ENCODE measurements around the gene MACROD1. TPM values are rescaled to one million over a fixed set of nuclear protein-coding genes. Genes with fewer than 3 reads are reported as not detected.

The MACROD1 gene
- total RNA-seq, 1 experiment from 2014 or later = 36.9 TPM

- TF ChIP-seq, protein P1, sequence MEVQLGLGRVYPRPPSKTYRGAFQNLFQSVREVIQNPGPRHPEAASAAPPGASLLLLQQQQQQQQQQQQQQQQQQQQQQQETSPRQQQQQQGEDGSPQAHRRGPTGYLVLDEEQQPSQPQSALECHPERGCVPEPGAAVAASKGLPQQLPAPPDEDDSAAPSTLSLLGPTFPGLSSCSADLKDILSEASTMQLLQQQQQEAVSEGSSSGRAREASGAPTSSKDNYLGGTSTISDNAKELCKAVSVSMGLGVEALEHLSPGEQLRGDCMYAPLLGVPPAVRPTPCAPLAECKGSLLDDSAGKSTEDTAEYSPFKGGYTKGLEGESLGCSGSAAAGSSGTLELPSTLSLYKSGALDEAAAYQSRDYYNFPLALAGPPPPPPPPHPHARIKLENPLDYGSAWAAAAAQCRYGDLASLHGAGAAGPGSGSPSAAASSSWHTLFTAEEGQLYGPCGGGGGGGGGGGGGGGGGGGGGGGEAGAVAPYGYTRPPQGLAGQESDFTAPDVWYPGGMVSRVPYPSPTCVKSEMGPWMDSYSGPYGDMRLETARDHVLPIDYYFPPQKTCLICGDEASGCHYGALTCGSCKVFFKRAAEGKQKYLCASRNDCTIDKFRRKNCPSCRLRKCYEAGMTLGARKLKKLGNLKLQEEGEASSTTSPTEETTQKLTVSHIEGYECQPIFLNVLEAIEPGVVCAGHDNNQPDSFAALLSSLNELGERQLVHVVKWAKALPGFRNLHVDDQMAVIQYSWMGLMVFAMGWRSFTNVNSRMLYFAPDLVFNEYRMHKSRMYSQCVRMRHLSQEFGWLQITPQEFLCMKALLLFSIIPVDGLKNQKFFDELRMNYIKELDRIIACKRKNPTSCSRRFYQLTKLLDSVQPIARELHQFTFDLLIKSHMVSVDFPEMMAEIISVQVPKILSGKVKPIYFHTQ (CRISPR knock-in tag; IDR thresholded peaks at IDR 0.05) = no peak
- TF ChIP-seq HMGA2 (CRISPR knock-in tag; IDR thresholded peaks at IDR 0.05) (no peak), ZNF281 (CRISPR knock-in tag; IDR thresholded peaks at IDR 0.05) (no peak), NR1H2 (CRISPR knock-in tag; IDR thresholded peaks at IDR 0.05) (no peak), MYBL2 (CRISPR knock-in tag; IDR thresholded peaks at IDR 0.05) (no peak), ETV6 (CRISPR knock-in tag; IDR thresholded peaks at IDR 0.05) (no peak), ZNF138 (CRISPR knock-in tag; conservative IDR thresholded peaks at IDR 0.05) (no peak), CREB1 (CRISPR knock-in tag; IDR thresholded peaks at IDR 0.05) (no peak)
- TF ChIP-seq, protein P2, sequence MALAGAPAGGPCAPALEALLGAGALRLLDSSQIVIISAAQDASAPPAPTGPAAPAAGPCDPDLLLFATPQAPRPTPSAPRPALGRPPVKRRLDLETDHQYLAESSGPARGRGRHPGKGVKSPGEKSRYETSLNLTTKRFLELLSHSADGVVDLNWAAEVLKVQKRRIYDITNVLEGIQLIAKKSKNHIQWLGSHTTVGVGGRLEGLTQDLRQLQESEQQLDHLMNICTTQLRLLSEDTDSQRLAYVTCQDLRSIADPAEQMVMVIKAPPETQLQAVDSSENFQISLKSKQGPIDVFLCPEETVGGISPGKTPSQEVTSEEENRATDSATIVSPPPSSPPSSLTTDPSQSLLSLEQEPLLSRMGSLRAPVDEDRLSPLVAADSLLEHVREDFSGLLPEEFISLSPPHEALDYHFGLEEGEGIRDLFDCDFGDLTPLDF (CRISPR knock-in tag; IDR thresholded peaks at IDR 0.05) = no peak
- TF ChIP-seq, protein P3, sequence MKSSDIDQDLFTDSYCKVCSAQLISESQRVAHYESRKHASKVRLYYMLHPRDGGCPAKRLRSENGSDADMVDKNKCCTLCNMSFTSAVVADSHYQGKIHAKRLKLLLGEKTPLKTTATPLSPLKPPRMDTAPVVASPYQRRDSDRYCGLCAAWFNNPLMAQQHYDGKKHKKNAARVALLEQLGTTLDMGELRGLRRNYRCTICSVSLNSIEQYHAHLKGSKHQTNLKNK (CRISPR knock-in tag; IDR thresholded peaks at IDR 0.05) = no peak
These were observed 58.6 kb downstream of the MACROD1 start (continued) for GRCh38 chr11:64107303-64107702.

DNA sequence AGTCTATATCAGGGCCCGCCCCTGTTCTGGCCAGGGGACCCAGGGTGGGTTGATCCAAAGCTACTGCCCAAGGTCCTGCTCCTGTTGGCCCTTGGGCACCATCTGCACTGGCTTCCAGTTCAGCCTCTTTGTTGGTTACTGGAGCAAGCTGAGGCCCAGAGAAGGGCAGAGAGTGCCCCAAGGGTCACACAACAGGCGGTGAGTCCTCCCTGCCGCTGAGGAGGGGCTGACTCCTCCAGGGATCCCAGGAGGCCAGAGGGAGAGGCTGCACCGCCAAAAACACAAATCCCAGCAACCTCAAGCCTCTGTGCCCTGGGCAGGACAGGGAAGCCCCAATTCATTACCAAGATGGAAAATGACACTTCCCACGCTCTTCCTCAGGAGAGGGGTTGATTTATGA lies 61.3 kb downstream of the MACROD1 start:
- POLR2A ChIA-PET = no interaction called here
- H3K4me1 Mint-ChIP-seq = peaks cover 7% of the 10 kb centered on the region
- no peak overlapping the region for H3K27ac Mint-ChIP-seq
- TF ChIP-seq, protein P4, sequence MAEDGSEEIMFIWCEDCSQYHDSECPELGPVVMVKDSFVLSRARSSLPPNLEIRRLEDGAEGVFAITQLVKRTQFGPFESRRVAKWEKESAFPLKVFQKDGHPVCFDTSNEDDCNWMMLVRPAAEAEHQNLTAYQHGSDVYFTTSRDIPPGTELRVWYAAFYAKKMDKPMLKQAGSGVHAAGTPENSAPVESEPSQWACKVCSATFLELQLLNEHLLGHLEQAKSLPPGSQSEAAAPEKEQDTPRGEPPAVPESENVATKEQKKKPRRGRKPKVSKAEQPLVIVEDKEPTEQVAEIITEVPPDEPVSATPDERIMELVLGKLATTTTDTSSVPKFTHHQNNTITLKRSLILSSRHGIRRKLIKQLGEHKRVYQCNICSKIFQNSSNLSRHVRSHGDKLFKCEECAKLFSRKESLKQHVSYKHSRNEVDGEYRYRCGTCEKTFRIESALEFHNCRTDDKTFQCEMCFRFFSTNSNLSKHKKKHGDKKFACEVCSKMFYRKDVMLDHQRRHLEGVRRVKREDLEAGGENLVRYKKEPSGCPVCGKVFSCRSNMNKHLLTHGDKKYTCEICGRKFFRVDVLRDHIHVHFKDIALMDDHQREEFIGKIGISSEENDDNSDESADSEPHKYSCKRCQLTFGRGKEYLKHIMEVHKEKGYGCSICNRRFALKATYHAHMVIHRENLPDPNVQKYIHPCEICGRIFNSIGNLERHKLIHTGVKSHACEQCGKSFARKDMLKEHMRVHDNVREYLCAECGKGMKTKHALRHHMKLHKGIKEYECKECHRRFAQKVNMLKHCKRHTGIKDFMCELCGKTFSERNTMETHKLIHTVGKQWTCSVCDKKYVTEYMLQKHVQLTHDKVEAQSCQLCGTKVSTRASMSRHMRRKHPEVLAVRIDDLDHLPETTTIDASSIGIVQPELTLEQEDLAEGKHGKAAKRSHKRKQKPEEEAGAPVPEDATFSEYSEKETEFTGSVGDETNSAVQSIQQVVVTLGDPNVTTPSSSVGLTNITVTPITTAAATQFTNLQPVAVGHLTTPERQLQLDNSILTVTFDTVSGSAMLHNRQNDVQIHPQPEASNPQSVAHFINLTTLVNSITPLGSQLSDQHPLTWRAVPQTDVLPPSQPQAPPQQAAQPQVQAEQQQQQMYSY (CRISPR knock-in tag; IDR thresholded peaks at IDR 0.05) = no peak
- TF ChIP-seq NR1H2 (CRISPR knock-in tag; IDR thresholded peaks at IDR 0.05) (no peak), NR3C1 (CRISPR knock-in tag; conservative IDR thresholded peaks at IDR 0.05; ENCODE audit: low read depth) (no peak)
- H3K36me3 Mint-ChIP-seq = no peaks in the 10 kb centered on the region
- no peak for DNase-seq (ENCODE audit: low spot score)
- no peaks in the 10 kb centered on the region for H3K9me3 Mint-ChIP-seq
- peaks cover 67% of the 10 kb centered on the region for H3K27me3 Mint-ChIP-seq (ENCODE audit: low read depth)
- CTCF ChIA-PET = interaction anchor here (0.8 to 1.9 kb wide), 4 partner anchors 9 to 44 kb away, joined by 3 to 6 read pairs (median 4); no protein-coding TSS in a partner anchor
- no peak overlapping the region for H3K4me3 Mint-ChIP-seq
- no peak for ATAC-seq

Data from WTC11 (cell line).